Natural killer cell (primary cell): Measurements from ENCODE around the gene CPS1. TPM values are rescaled to one million over a fixed set of nuclear protein-coding genes. Genes with fewer than 3 reads are reported as not detected.

Source experiments
- ATAC-seq, 3 donors: fragments of 150-1000 bp in 2 of 3; fragments of 200-7000 bp in 1 of 3; cut with Tn5 transposase; 1 replicate in 1 of 3; 2 replicates in 2 of 3; pipeline ENCODE4 v1.10.0; 2021; ENCODE audit warnings: mild to moderate bottlenecking in 2 of 3, moderate library complexity in 2 of 3
- DNase-seq, 2 donors: peaks; one replicate each; pipeline versions ENCODE4 v3.0.0 to v3.0.0-alpha.2; 2013 to 2021; ENCODE audit warnings: mixed read lengths in 1 of 2
- H3K27ac ChIP-seq: one replicate; pipeline ENCODE4 v1.5.1; 2013; ENCODE audit warnings: mild to moderate bottlenecking, low read length
- H3K27me3 ChIP-seq: one replicate; pipeline ENCODE4 v1.6.1; 2013; ENCODE audit warnings: low read length; ENCODE audit not compliant: control insufficient read depth, insufficient read depth
- H3K36me3 ChIP-seq: one replicate; pipeline ENCODE4 v1.6.1; 2013; ENCODE audit warnings: low read length; ENCODE audit not compliant: control insufficient read depth, insufficient read depth
- H3K4me1 ChIP-seq: one replicate; pipeline ENCODE4 v1.6.1; 2013; ENCODE audit warnings: low read length; ENCODE audit not compliant: control insufficient read depth, insufficient read depth
- H3K4me3 ChIP-seq: one replicate; pipeline ENCODE4 v1.5.1; 2013; ENCODE audit warnings: low read length
- H3K9me3 ChIP-seq: one replicate; pipeline ENCODE4 v1.6.1; 2013; ENCODE audit warnings: low read length; ENCODE audit not compliant: control insufficient read depth, insufficient read depth
- H3K27ac Mint-ChIP-seq, 2 donors: one replicate each; pipeline ENCODE4 v1.8.0; 2022; ENCODE audit warnings: mild to moderate bottlenecking in 2 of 2, mixed read lengths in 2 of 2, moderate library complexity in 1 of 2
- H3K27me3 Mint-ChIP-seq, 2 donors: one replicate each; pipeline ENCODE4 v1.8.0; 2022; ENCODE audit warnings: low read depth in 2 of 2, mixed read lengths in 2 of 2
- H3K36me3 Mint-ChIP-seq: one replicate; pipeline ENCODE4 v1.8.0; 2022; ENCODE audit warnings: mixed read lengths
- H3K4me1 Mint-ChIP-seq, 2 donors: one replicate each; pipeline ENCODE4 v1.8.0; 2022; ENCODE audit warnings: mixed read lengths in 2 of 2
- H3K4me3 Mint-ChIP-seq: one replicate; pipeline ENCODE4 v1.8.0; 2022; ENCODE audit warnings: mild to moderate bottlenecking, moderate library complexity, mixed read lengths
- H3K9me3 Mint-ChIP-seq, 2 donors: one replicate each; pipeline ENCODE4 v1.8.0; 2022; ENCODE audit warnings: mixed read lengths in 2 of 2
- CTCF ChIP-seq: fragments of 200-600 bp; IDR thresholded peaks from one replicate; pipeline ENCODE4 v1.8.0; 2022; ENCODE audit warnings: antibody characterized with exemption
- WGBS: methylation state at CpG from one replicate; pipeline ENCODE4 v1.1.7; 2013; ENCODE audit warnings: missing lambda C conversion rate; ENCODE audit not compliant: insufficient coverage; 5-methylcytosine and 5-hydroxymethylcytosine counted together
- intact Hi-C: fragments of 100-400 bp; cut with micrococcal nuclease; formaldehyde crosslinking; loops from one replicate; pipeline ENCODE4 v1.14.2; 2022
- total RNA-seq, 4 donors: library from RNA; stranded (reverse); fragments of 120-200 nt in 1 of 4; gene quantifications; one replicate each; pipeline versions ENCODE4 v1.2.3 to v1.2.4, GENCODE V29; 2013 to 2022

CPS1 gene
- total RNA-seq, 3 donors from 2014 or later (not counting 1 experiment from before 2014, with no cell fraction given): 1.3 TPM; not detected in 2

GRCh38 chr2:210667711-210668110, 111.3 kb downstream of the CPS1 start:
- Histone ChIP-seq H3K27ac (no peak overlapping the region), H3K9me3 (no peaks in the 10 kb centered on the region), H3K4me1 (no peaks in the 10 kb centered on the region), H3K27me3 (no peaks in the 10 kb centered on the region), H3K36me3 (no peaks in the 10 kb centered on the region), H3K4me3 (no peak overlapping the region)
- DNase-seq (no peak), ATAC-seq (no peak)
- intact Hi-C loops: no loop called here
- Mint-ChIP-seq H3K27ac (no peak overlapping the region), H3K4me1 (no peaks in the 10 kb centered on the region), H3K27me3 (no peaks in the 10 kb centered on the region), H3K4me3 (no peak overlapping the region), H3K9me3 (peaks cover 4 to 5% of the 10 kb centered on the region in 2 donors), H3K36me3 (no peaks in the 10 kb centered on the region)
- 97% methylated on average over 4 of the region's 5 CpGs for WGBS
- TF ChIP-seq CTCF: no peak

GRCh38 chr2:210671065-210671464, 114.7 kb downstream of the CPS1 start:
- Histone ChIP-seq H3K4me1 (no peaks in the 10 kb centered on the region), H3K36me3 (no peaks in the 10 kb centered on the region), H3K27me3 (no peaks in the 10 kb centered on the region), H3K4me3 (no peak overlapping the region), H3K9me3 (no peaks in the 10 kb centered on the region), H3K27ac (no peak overlapping the region)
- DNase-seq: no peak
- Mint-ChIP-seq H3K4me1 (no peaks in the 10 kb centered on the region), H3K4me3 (no peak overlapping the region), H3K27me3 (no peaks in the 10 kb centered on the region), H3K27ac (no peak overlapping the region), H3K36me3 (no peaks in the 10 kb centered on the region), H3K9me3 (peaks cover 5 to 6% of the 10 kb centered on the region in 2 donors)
- ATAC-seq: no peak
- TF ChIP-seq CTCF: no peak
- WGBS: 82% methylated on average over 2 of the region's 3 CpGs
- intact Hi-C loops: no loop called here

GRCh38 chr2:210673117-210673516, 116.7 kb downstream of the CPS1 start:
- Histone ChIP-seq H3K27me3 (no peaks in the 10 kb centered on the region), H3K4me1 (no peaks in the 10 kb centered on the region), H3K36me3 (no peaks in the 10 kb centered on the region), H3K4me3 (no peak overlapping the region), H3K9me3 (no peaks in the 10 kb centered on the region), H3K27ac (no peak overlapping the region)
- Mint-ChIP-seq H3K9me3 (peaks cover 3 to 6% of the 10 kb centered on the region in 2 donors), H3K36me3 (no peaks in the 10 kb centered on the region), H3K4me3 (no peak overlapping the region), H3K27ac (no peak overlapping the region), H3K27me3 (no peaks in the 10 kb centered on the region), H3K4me1 (no peaks in the 10 kb centered on the region)
- DNase-seq: no peak
- ATAC-seq: no peak
- intact Hi-C loops: no loop called here
- TF ChIP-seq CTCF: no peak
- 63% methylated on average over 1 of the region's 1 CpG for WGBS

- Mint-ChIP-seq H3K4me3 (no peak overlapping the region), H3K36me3 (no peaks in the 10 kb centered on the region), H3K27ac (no peak overlapping the region), H3K4me1 (no peaks in the 10 kb centered on the region), H3K9me3 (peaks cover 6 to 13% of the 10 kb centered on the region in 2 donors), H3K27me3 (no peaks in the 10 kb centered on the region)
- Histone ChIP-seq H3K9me3 (no peaks in the 10 kb centered on the region), H3K27ac (no peak overlapping the region), H3K27me3 (no peaks in the 10 kb centered on the region), H3K4me3 (no peak overlapping the region), H3K4me1 (no peaks in the 10 kb centered on the region), H3K36me3 (no peaks in the 10 kb centered on the region)
- intact Hi-C loops: no loop called here
- TF ChIP-seq CTCF: no peak
- 100% methylated on average over 1 of the region's 3 CpGs for WGBS
- ATAC-seq (no peak), DNase-seq (no peak)
These were observed 119.7 kb downstream of the CPS1 start for GRCh38 chr2:210676067-210676466.
